Measurements from ENCODE around the gene IFNGR2. TPM values are rescaled to one million over a fixed set of nuclear protein-coding genes. Genes with fewer than 3 reads are reported as not detected.

The IFNGR2 gene
- total and polyA plus RNA-seq, 2 of the 8 experiments (the other 6 are each of a cell fraction or from before 2014, with no cell fraction given): 36.0 to 46.4 TPM

DNA sequence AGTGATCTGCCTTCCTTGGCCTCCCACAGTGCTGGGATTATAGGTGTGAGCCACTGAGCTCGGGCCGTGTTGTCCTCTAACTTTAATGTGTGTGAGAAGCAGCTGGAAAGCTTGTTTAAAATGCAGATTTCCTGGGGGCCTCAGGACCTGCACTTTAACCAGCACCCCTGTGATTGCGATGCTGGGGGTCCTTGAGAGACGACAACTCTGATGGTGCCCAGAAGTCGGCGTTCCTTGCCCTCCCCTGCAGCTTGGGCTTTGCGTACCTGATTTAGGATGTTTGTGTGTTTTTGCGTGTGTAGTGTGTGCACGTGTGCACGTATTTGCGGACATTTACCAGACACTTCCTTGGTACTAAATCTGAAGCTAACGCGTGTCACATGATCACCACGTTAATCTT, 10.9 kb downstream of the IFNGR2 start:
- H3K14ac ChIP-seq (ENCODE audit: insufficient read length): no peak overlapping the region
- H3K18ac ChIP-seq (ENCODE audit: extremely low read depth, low read length): no peak overlapping the region
- no peak overlapping the region for H4K5ac ChIP-seq (ENCODE audit: insufficient read length, low read depth, low read length)
- no peak overlapping the region for H3K56ac ChIP-seq (replicated peaks; ENCODE audit: insufficient read length, low read depth, low read length)
- DNase-seq (ENCODE audit: low read depth in 1 of 2, low spot score in 2 of 2): no peak
- H4K8ac ChIP-seq (ENCODE audit: extremely low read depth, insufficient read depth, low read length): no peak overlapping the region
- H2BK15ac ChIP-seq (ENCODE audit: low read length): no peak overlapping the region
- H3K27ac ChIP-seq (ENCODE audit: low read depth, low read length): no peak overlapping the region
- no peak overlapping the region for H4K91ac ChIP-seq (replicated peaks; ENCODE audit: insufficient read length, low read length)
- H3K9ac ChIP-seq (replicated peaks in 1 of 4; ENCODE audit: extremely low read depth in 1 of 4, low read depth in 3 of 4, low read length in 3 of 4): 0 out of 7 replicates have a peak overlapping the region, but pooled peaks of 1 of the 4 experiments have one; percentile 21
- no peak overlapping the region for H2BK120ac ChIP-seq (replicated peaks; ENCODE audit: low read depth, low read length)
- peaks cover 4 to 13% (median 7%) of the 10 kb centered on the region in 4 experiments; a peak in 6 of 7 replicates for H3K4me1 ChIP-seq (replicated peaks in 1 of 4; ENCODE audit: control insufficient read depth in 3 of 4, insufficient read depth in 4 of 4, low read length in 3 of 4)
- ChIA-PET CTCF (ENCODE audit: partially characterized antibody) (interaction anchor here (0.6 to 2.1 kb wide), 2 partner anchors 30 to 53 kb away, joined by 3 to 11 read pairs; no protein-coding TSS in a partner anchor), POLR2A (ENCODE audit: partially characterized antibody) (interaction anchor here (0.6 to 2.1 kb wide), 4 partner anchors 8 to 196 kb away, joined by 3 to 6 read pairs (median 3); no protein-coding TSS in a partner anchor)
- no peak overlapping the region for H2BK5ac ChIP-seq (ENCODE audit: low read depth, low read length)
- H2BK12ac ChIP-seq (ENCODE audit: low read depth, low read length): no peak overlapping the region
- H3K27me3 ChIP-seq (replicated peaks in 1 of 4; ENCODE audit: control insufficient read depth in 3 of 4, extremely low read depth in 1 of 4, insufficient read depth in 3 of 4, low read length in 3 of 4): no peaks in the 10 kb centered on the region
- no peak overlapping the region for H2BK20ac ChIP-seq (ENCODE audit: low read length)
- H2AFZ ChIP-seq (ENCODE audit: low read length): no peak overlapping the region
- peaks cover 5 to 7% of the 10 kb centered on the region in 2 experiments for H4K20me1 ChIP-seq (replicated peaks in 1 of 2; ENCODE audit: control insufficient read depth in 1 of 2, insufficient read depth in 2 of 2, low read length in 2 of 2)
- no peak for FAIRE-seq
- peaks cover 3 to 60% of the 10 kb centered on the region in 2 experiments for H3K79me2 ChIP-seq (ENCODE audit: control insufficient read depth in 1 of 2, insufficient read depth in 2 of 2, low read length in 2 of 2)
- no peak overlapping the region for H3K23ac ChIP-seq (ENCODE audit: insufficient read length)
- H3K79me1 ChIP-seq (ENCODE audit: low read depth, low read length): peaks cover 12% of the 10 kb centered on the region
- peaks cover 3 to 15% (median 10%) of the 10 kb centered on the region in 4 experiments; a peak in 5 of 8 replicates for H3K36me3 ChIP-seq (ENCODE audit: control insufficient read depth in 2 of 4, insufficient read depth in 4 of 4, low read length in 3 of 4)
- H3K9me3 ChIP-seq (ENCODE audit: insufficient read depth in 2 of 2, low read depth in 1 of 2, low read length in 1 of 2): no peaks in the 10 kb centered on the region
- H2AK5ac ChIP-seq (ENCODE audit: low read depth, low read length): no peak overlapping the region
- H3K4ac ChIP-seq (replicated peaks; ENCODE audit: insufficient read length, low read depth, low read length): no peak overlapping the region
- WGBS, 2 experiments (ENCODE audit: extremely low coverage in 1 of 2, insufficient coverage in 1 of 2, insufficient read length in 1 of 2, insufficient replicate concordance in 2 of 2, low coverage in 1 of 2, low lambda C conversion rate in 2 of 2, missing lambda C conversion rate in 1 of 2): 85% methylated on average over 14 of the region's 14 CpGs; no CpG with 5 or more reads in 1 of the 2 experiments
- no peak overlapping the region for H3K4me2 ChIP-seq (ENCODE audit: insufficient read depth in 1 of 2, low read depth in 2 of 2, low read length in 2 of 2)
- H3K4me3 ChIP-seq (ENCODE audit: extremely low read depth in 1 of 4, insufficient read depth in 2 of 4, low read depth in 3 of 4, low read length in 4 of 4): no peak overlapping the region
- H3K23me2 ChIP-seq (ENCODE audit: low read depth, low read length): no peaks in the 10 kb centered on the region
- TF ChIP-seq EGR1 (IDR thresholded peaks at IDR 0.05; ENCODE audit: borderline replicate concordance, low read depth, low read length): no peak
- no peak for TF ChIP-seq RFX5 (IDR thresholded peaks at IDR 0.05; ENCODE audit: borderline replicate concordance, low read depth, low read length)
- TF ChIP-seq RBBP5 (IDR thresholded peaks at IDR 0.05; ENCODE audit: borderline replicate concordance, low read depth, low read length): no peak
- no peak for TF ChIP-seq BCL11A (IDR thresholded peaks at IDR 0.05; ENCODE audit: low read depth in 2 of 2, low read length in 2 of 2)
- no peak for TF ChIP-seq SP1 (IDR thresholded peaks at IDR 0.05; ENCODE audit: low read depth, low read length)
- TF ChIP-seq NANOG (IDR thresholded peaks at IDR 0.05; ENCODE audit: insufficient read depth, low read depth, low read length, poor library complexity, severe bottlenecking): no peak
- no peak for TF ChIP-seq TEAD4 (IDR thresholded peaks at IDR 0.05; ENCODE audit: low read depth, low read length)
- no peak for TF ChIP-seq ATF3 (IDR thresholded peaks at IDR 0.05; ENCODE audit: insufficient read depth, low read depth, low read length)
- no peak for TF ChIP-seq GABPA (IDR thresholded peaks at IDR 0.05; ENCODE audit: borderline replicate concordance, insufficient read depth, low read length)
- TF ChIP-seq, protein P1, sequence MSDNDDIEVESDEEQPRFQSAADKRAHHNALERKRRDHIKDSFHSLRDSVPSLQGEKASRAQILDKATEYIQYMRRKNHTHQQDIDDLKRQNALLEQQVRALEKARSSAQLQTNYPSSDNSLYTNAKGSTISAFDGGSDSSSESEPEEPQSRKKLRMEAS (IDR thresholded peaks at IDR 0.05): no peak
- TF ChIP-seq JUN (IDR thresholded peaks at IDR 0.05; ENCODE audit: low read depth, low read length): no peak
